ENCODE data around the gene VTI1A. TPM values are rescaled to one million over a fixed set of nuclear protein-coding genes. Genes with fewer than 3 reads are reported as not detected.

VTI1A gene
- total and polyA plus RNA-seq, 4 donors = 23.5 to 46.7 (median 34.3) TPM

Small RNA genes within 50 kb of the gene (small RNA-seq; reads per million reads assigned to genes)
- gene AC022018.1 (ENCODE audit: low replicate concordance) (not detected), gene MIR4295 (ENCODE audit: low replicate concordance) (not detected)

Other genes starting within 250 kb of the VTI1A start
- gene TECTB, start 163.8 kb upstream of the VTI1A start, total RNA-seq = under 1 TPM; 0.30 to 0.77 TPM
- gene TECTB, start 163.8 kb upstream of the VTI1A start, polyA plus RNA-seq (ENCODE audit: insufficient read length in 2 of 2) = 1 to 10 TPM; 1.3 to 2.8 TPM
- 1 to 10 TPM; 6.8 to 7.1 TPM for gene ACSL5, start 73.1 kb upstream of the VTI1A start, total RNA-seq
- gene ACSL5, start 73.1 kb upstream of the VTI1A start, polyA plus RNA-seq (ENCODE audit: insufficient read length in 2 of 2) = 1 to 10 TPM; 3.7 TPM
- 10 to 100 TPM; 33.0 to 37.6 TPM for gene ZDHHC6, start 301 bp upstream of the VTI1A start, total RNA-seq
- gene ZDHHC6, start 301 bp upstream of the VTI1A start, polyA plus RNA-seq (ENCODE audit: insufficient read length in 2 of 2) = 10 to 100 TPM; 44.2 to 49.0 TPM

All from spinal cord (tissue), 4 donors.